ENCODE results near the gene IVNS1ABP. TPM values are rescaled to one million over a fixed set of nuclear protein-coding genes. Genes with fewer than 3 reads are reported as not detected.

IVNS1ABP gene
- total RNA-seq, 1 donor from 2014 or later, result 49.8 TPM

GRCh38 chr1:185293967-185294542, 23.0 kb downstream of the IVNS1ABP start:
- DNase-seq (ENCODE audit: low read depth in 2 of 2), result no peak

- no peak for DNase-seq (ENCODE audit: low read depth in 2 of 2)
These were observed 24.8 kb downstream of the IVNS1ABP start for GRCh38 chr1:185292237-185292636.

- no peak for DNase-seq (ENCODE audit: low read depth in 2 of 2)
These were observed 25.4 kb downstream of the IVNS1ABP start for GRCh38 chr1:185291652-185292051.

- no peak for DNase-seq (ENCODE audit: low read depth in 2 of 2)
These were observed 25.9 kb downstream of the IVNS1ABP start for GRCh38 chr1:185291159-185291558.

DNA sequence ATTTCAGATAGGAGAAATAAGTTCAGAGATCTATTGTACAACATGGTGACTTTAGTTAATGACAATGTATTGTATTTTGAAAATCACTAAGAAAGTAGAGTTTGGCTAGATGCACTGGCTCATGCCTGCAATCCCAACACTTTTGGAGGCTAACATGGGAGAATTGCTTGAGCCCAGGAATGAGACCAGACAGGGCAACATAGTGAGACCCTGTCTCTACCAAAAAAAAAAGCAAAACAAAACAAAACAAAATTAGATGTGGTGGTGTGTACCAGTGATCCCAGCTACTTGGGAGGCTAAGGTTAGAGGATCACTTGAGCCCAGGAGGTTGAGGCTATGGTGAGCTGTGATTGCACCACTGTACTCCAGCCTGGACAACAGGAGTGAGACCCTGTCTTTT, 27.2 kb downstream of the IVNS1ABP start:
- DNase-seq (ENCODE audit: low read depth in 2 of 2), result no peak

- no peak for DNase-seq (ENCODE audit: low read depth in 2 of 2)
These were observed 28.6 kb downstream of the IVNS1ABP start for GRCh38 chr1:185288435-185288834.

- no peak for DNase-seq (ENCODE audit: low read depth in 2 of 2)
These were observed 29.6 kb downstream of the IVNS1ABP start for GRCh38 chr1:185287451-185287850.

DNA sequence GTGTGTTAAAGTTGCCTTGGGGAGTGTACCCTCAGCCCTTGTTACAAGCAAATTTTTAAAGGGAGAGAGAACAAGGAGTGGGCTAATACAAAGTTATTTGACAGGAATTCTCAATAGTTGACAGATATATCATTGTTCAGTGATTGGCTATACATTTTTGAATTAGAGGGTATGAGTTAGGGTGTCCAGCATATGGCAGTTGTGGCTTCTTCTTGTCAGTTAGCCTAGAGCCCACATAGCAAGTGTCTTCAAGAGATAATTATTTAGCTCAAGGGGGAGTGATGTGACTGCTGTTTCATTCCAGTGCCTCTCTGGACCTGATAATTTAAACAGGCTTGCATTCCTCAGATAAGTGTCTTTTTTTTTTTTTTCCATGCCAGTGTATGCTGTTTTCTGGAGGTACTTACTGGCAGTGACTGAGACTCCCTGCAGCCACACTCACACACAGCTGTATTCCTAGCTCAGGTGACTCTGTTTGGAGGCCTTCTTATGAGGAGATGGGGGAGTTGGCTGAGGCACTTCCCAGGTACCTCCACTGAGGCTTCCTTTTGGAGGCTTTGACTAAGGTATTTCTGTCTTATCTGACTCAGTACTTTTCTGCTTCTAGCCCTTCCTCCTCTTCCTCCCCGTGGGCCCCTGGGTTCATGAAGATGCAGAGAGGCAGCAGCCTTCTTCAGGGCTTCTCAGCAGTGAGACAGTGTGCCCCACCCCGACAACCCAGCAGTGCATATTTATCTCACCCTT, 32.3 kb downstream of the IVNS1ABP start:
- DNase-seq (ENCODE audit: low read depth in 2 of 2), result no peak

DNA sequence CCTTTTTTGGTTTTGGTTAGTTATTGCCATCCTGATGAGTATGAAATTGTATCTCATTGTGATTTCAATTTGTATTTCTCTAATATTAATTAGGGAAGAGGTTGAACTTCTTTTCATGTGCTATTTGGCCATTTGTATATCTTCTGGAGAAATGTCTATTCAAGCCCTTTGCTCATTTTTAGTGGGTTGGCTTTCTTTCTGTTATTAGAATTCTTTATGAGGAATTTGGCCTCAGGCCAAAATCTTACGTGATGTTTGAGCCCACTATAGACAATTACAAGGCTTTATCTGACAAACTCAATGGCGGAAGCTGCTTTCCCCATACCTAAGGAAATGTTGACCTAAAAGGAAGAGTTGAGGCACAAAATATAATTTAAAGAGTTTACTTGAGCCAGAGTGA, 32.9 kb downstream of the IVNS1ABP start:
- DNase-seq (ENCODE audit: low read depth in 2 of 2), result no peak

- DNase-seq (ENCODE audit: low read depth in 2 of 2), result peak in 1 of 2 donors; percentile 25
These were observed 35.8 kb downstream of the IVNS1ABP start for GRCh38 chr1:185281245-185281644.

GRCh38 chr1:185280589-185280988, 36.5 kb downstream of the IVNS1ABP start:
- no peak for DNase-seq (ENCODE audit: low read depth in 2 of 2)

GRCh38 chr1:185279571-185279970, 37.5 kb downstream of the IVNS1ABP start:
- DNase-seq (ENCODE audit: low read depth in 2 of 2), result no peak

DNA sequence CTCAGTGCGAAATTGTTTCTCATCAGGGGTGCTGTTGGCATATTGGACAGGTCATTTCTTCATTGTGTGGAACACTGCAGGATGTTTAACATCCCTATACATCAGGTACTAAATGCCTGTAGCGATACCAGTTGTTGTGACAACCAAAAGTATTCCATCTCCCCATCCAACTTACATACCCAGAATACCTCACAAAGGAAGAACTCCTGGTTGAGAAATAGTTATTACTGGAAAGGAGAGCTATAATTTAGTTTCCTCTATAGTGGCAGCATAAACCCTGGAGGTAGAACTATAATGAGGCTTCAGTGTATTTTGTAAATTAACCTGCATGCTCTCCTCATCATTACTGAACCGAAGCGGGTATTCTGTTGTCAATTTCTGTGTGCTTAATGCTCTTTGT, 45.1 kb downstream of the IVNS1ABP start:
- no peak for DNase-seq (ENCODE audit: low read depth in 2 of 2)

DNA sequence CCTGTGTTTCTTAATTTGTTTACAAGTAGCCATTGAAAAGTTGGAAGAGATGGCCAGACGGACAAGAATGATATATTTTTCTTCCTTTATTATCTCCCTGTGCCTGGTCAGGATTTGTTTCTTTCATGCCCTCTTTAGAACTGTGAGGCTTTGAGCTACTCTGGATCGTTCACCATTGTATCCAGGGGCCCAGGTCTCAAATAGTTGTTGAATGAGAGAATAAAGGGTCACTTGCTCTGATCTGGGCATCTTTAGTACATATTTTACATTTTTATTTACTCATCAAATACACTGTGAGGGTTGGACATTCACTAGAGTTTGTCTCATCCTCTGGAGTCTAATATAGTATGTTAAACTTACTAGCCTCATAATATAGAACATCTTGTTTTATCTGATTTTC, 48.7 kb downstream of the IVNS1ABP start:
- DNase-seq (ENCODE audit: low read depth in 2 of 2), result no peak

DNA sequence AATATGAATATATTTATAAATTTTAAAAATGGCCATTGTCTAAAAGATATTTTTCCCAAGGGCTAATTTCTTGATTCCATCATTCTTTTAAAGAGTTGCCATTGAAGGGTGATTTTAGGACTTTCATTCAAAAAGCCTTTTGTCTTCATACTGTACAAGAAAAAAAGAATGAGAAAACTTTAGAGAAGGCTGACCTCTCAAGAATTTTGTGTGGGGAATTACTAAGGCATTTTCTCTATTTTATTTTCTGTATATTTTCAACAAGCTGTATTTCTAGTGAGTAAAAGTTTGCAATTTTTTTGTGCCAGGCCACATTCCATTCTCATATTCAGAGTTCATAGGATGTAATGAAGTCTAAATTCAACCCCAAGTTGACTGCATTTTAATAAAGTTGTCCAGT, 49.3 kb downstream of the IVNS1ABP start:
- DNase-seq (ENCODE audit: low read depth in 2 of 2), result no peak

- no peak for DNase-seq (ENCODE audit: low read depth in 2 of 2)
These were observed 49.7 kb downstream of the IVNS1ABP start for GRCh38 chr1:185267301-185267700.

DNA sequence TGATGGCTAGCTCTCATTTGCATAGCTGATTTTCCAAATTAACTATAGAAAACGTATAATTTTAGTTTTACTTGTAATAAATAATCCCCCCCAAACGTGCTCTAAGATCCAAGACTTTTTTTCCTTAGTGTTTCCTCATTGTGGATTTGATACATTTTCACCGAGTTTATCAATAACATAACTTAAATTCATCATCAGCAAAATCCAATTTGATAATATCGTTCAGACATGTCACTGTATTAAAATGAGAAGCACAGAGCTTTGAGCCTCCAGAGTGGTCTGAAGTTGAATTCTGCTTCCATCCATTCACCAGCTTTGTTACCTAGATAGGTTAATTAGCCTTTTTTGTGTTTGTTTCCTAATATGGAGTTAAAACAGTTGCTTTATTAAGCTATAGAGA, 51.7 kb downstream of the IVNS1ABP start:
- no peak for DNase-seq (ENCODE audit: low read depth in 2 of 2)

- DNase-seq (ENCODE audit: low read depth in 2 of 2), result no peak
These were observed 53.3 kb downstream of the IVNS1ABP start for GRCh38 chr1:185263780-185264179.

DNA sequence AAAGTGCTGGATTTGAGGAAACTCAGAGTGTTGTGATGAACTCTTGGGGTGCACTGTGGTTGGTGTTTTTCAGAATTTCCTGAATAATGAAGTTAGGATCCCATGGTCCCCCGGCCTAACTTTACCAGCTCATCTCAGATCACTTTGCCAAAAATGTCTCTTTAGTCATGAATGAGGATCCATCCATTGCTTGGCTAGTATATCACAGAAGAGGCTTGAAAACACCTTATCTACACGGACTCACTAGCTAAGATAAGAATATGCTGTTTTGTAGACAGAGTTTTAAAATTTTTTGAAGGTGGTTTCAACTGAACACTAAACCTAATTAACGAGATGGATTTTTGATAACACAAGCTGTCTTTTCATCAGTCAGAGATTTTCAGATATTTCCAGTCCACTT, 53.8 kb downstream of the IVNS1ABP start:
- DNase-seq (ENCODE audit: low read depth in 2 of 2), result no peak

DNA sequence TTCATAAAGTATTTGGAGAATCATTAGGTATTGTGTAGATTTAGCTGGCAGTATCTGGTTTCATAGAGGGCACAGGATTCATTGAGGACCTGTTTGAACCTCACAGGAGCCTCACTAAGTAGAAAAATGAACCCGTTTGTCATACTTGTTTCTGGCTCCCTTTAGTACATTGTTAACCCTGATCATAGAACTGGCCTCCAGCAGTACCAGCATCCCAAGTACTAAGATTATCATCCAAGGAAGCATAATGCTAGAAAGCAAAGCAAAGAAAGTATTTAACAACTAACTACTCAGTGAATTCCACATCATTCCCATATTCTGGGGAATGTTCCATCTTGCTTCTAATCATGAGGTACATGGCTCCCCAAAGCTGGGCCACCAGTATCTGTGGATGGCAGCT, 54.9 kb downstream of the IVNS1ABP start:
- no peak for DNase-seq (ENCODE audit: low read depth in 2 of 2)

DNA sequence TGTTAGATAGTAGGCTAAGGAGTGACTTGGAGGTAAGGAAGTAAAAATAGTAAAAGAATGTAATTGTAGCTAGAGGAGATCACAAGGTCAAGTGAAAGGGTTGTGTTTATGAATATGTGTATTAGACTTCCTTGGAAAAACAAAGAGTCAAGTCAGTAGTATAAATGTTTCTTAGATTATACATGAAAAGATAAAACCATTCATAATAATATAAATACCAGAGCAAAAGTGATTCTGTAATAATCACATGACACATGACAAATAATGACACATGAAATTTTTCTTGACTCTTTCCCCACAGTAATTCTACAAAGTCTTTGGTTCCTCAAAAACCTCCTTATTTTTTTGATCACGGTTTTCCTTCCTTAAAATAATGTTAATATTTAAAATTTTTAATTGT, 56.4 kb downstream of the IVNS1ABP start:
- DNase-seq (ENCODE audit: low read depth in 2 of 2), result peak in 1 of 2 donors; percentile 20

- DNase-seq (ENCODE audit: low read depth in 2 of 2), result no peak
These were observed 58.4 kb downstream of the IVNS1ABP start for GRCh38 chr1:185258676-185259075.

DNA sequence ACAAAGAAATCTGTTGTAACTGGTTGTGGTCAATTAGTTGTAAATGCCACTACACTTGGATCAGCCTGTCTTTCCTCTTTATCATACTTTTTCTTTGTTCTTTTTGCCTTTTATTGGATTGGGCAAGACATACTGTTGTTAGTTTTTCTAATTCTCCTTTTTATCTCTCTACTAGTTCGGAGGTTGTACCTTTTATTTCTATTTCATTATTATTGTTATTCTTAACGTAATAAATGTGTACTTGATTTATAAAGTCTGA, 59.2 kb downstream of the IVNS1ABP start:
- no peak for DNase-seq (ENCODE audit: low read depth in 2 of 2)

Measured in lung microvascular endothelial cell (primary cell).